Placental epithelial cell (primary cell): ENCODE data around the gene NTSR2. TPM values are rescaled to one million over a fixed set of nuclear protein-coding genes. Genes with fewer than 3 reads are reported as not detected.

ENCODE experiments used
- total RNA-seq: library from RNA; depleted of rRNA; stranded (reverse); fragments of >200 nt; gene quantifications from 2 replicates; pipeline ENCODE4 v1.2.3, GENCODE V29; 2012

Gene NTSR2
- total RNA-seq, result not detected in 2 replicates

DNA sequence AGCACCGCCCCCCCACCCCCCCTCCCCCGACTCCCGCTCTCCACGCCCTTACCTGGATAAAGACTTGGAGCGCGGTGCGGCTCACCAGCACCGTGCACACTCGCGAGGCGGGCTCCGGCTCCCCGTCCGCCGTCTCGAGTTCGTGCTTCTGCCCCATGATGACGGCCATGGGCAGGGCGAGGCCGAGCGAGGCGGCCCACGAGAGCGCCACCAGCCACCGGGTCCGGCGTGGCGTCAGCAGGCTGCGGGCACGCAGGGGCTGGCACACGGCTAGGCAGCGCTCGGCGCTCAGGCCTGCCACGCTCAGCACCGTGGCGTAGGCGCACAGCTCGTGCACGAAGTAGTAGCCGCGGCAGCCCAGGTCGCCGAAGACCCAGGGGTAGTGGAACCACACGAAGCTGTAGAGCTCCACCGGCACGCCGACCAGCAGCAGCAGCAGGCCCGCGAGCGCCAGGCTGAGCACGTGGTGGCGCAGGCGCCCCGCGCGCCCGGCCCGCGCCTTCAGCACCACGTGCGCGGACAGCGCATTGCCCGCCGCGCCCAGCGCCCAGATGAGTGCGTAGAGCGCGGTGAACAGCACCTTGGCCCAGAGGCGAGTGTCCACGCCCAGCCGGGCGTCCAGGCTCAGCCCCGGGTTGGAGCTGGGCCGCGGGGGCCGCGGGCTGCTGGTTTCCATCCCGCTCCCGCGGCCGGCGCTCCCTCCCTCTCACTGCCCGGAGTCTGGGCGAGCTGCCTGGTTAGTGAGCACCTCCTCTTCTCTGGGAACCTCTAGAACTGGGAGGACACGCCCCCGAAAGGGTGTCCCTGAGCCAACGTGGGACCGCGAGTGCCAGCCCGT is at the start of gene NTSR2:
Gene NTSR2, minus strand, starts transcription at position 742 of the 838 bp plus-strand sequence. Its CDS starts 66 bp downstream, at position 676.

Other genes starting within 250 kb of the NTSR2 start
- 8.6 and 10.2 TPM in 2 replicates for gene E2F6, start 204.0 kb downstream of the NTSR2 start, total RNA-seq
- gene GREB1, start 136.2 kb downstream of the NTSR2 start, total RNA-seq, result under 0.01 and 0.22 TPM in 2 replicates
- gene LPIN1, start 76.4 kb upstream of the NTSR2 start, total RNA-seq, result 24.7 and 27.8 TPM in 2 replicates